BLaER1 (cell line): ENCODE data around the gene AGAP2.
"Not testable (repeated sequence)": the region's sequence is repeated elsewhere in the genome, so short reads cannot be mapped to it uniquely, and the experiment has no call there.

ENCODE experiments used
- H3K27ac ChIP-seq: shearing (Covaris generic); formaldehyde crosslinking; 2 replicates; pipeline ENCODE4 v1.8.1; 2022
- H3K27me3 ChIP-seq: shearing (Covaris generic); formaldehyde crosslinking; 2 replicates; pipeline ENCODE4 v1.8.1; 2022
- H3K36me3 ChIP-seq: shearing (Covaris generic); formaldehyde crosslinking; 2 replicates; pipeline ENCODE4 v1.8.1; 2022
- H3K4me1 ChIP-seq: shearing (Covaris generic); formaldehyde crosslinking; 2 replicates; pipeline ENCODE4 v1.8.1; 2022
- H3K4me2 ChIP-seq: shearing (Covaris generic); formaldehyde crosslinking; 2 replicates; pipeline ENCODE4 v1.8.1; 2022
- H3K4me3 ChIP-seq: shearing (Covaris generic); formaldehyde crosslinking; 2 replicates; pipeline ENCODE4 v1.8.1; 2022
- H3K9ac ChIP-seq: shearing (Covaris generic); formaldehyde crosslinking; 2 replicates; pipeline ENCODE4 v1.8.1; 2022
- H3K9me3 ChIP-seq: shearing (Covaris generic); formaldehyde crosslinking; 2 replicates; pipeline ENCODE4 v1.8.1; 2022
- H4K20me1 ChIP-seq: shearing (Covaris generic); formaldehyde crosslinking; 2 replicates; pipeline ENCODE4 v1.8.1; 2022
- Cebpa-rat ChIP-seq: shearing (Covaris generic); IDR thresholded peaks from 2 replicates; pipeline ENCODE4 v1.8.1; 2022

AGAP2 gene

GRCh38 chr12:57698414-57698813 lies 40.1 kb downstream of the AGAP2 start:
- no peak overlapping the region for H3K4me3 ChIP-seq
- no peaks in the 10 kb centered on the region for H4K20me1 ChIP-seq
- no peak for TF ChIP-seq Cebpa-rat
- H3K4me2 ChIP-seq, result no peak overlapping the region
- no peak overlapping the region for H3K9ac ChIP-seq
- peaks cover 10% of the 10 kb centered on the region for H3K4me1 ChIP-seq
- peaks cover 6% of the 10 kb centered on the region for H3K9me3 ChIP-seq
- H3K36me3 ChIP-seq, result peaks cover 73% of the 10 kb centered on the region
- H3K27ac ChIP-seq, result no peak overlapping the region
- H3K27me3 ChIP-seq, result no peaks in the 10 kb centered on the region

- no peak overlapping the region for H3K27ac ChIP-seq
- H3K36me3 ChIP-seq, result peaks cover 62% of the 10 kb centered on the region
- no peaks in the 10 kb centered on the region for H3K9me3 ChIP-seq
- TF ChIP-seq Cebpa-rat, result no peak
- no peaks in the 10 kb centered on the region for H3K27me3 ChIP-seq
- H3K4me1 ChIP-seq, result peaks cover 10% of the 10 kb centered on the region
- no peak overlapping the region for H3K4me3 ChIP-seq
- H3K9ac ChIP-seq, result no peak overlapping the region
- no peak overlapping the region for H3K4me2 ChIP-seq
- no peaks in the 10 kb centered on the region for H4K20me1 ChIP-seq
Observed at GRCh38 chr12:57697076-57697475, 41.5 kb downstream of the AGAP2 start.

- no peak overlapping the region for H3K4me2 ChIP-seq
- H3K4me3 ChIP-seq, result no peak overlapping the region
- H3K36me3 ChIP-seq, result peaks cover 51% of the 10 kb centered on the region
- no peak overlapping the region for H3K9ac ChIP-seq
- H3K27me3 ChIP-seq, result no peaks in the 10 kb centered on the region
- no peak overlapping the region for H3K27ac ChIP-seq
- TF ChIP-seq Cebpa-rat, result no peak
- H4K20me1 ChIP-seq, result no peaks in the 10 kb centered on the region
- peaks cover 10% of the 10 kb centered on the region for H3K4me1 ChIP-seq
- H3K9me3 ChIP-seq, result no peaks in the 10 kb centered on the region; the same call in 1 of the 2 replicates
Observed at GRCh38 chr12:57695770-57696432, 42.6 kb downstream of the AGAP2 start.

- Histone ChIP-seq H3K27me3 (no peaks in the 10 kb centered on the region), H3K27ac (peak overlapping the region; percentile 80)
- TF ChIP-seq Cebpa-rat, result no peak
Observed at GRCh38 chr12:57694459-57695019, 44.0 kb downstream of the AGAP2 start.

GRCh38 chr12:57693659-57694458 lies 44.7 kb downstream of the AGAP2 start, which contains the start of gene OS9:
TSS of gene OS9 (plus strand) at chr12:57694132. CDS start at chr12:57694162, 30 bp downstream.
- TF ChIP-seq Cebpa-rat, result no peak
- no peaks in the 10 kb centered on the region for H4K20me1 ChIP-seq
- H3K27ac ChIP-seq, result peak within 1 kb of the TSS; percentile 80
- H3K9me3 ChIP-seq, result no peaks in the 10 kb centered on the region; the same call in 1 of the 2 replicates
- H3K4me1 ChIP-seq, result peaks cover 10% of the 10 kb centered on the region
- H3K36me3 ChIP-seq, result peaks cover 35% of the 10 kb centered on the region
- peak within 1 kb of the TSS; percentile 87 for H3K9ac ChIP-seq
- H3K4me2 ChIP-seq, result peak within 1 kb of the TSS; percentile 85
- no peaks in the 10 kb centered on the region for H3K27me3 ChIP-seq
- H3K4me3 ChIP-seq, result peak within 1 kb of the TSS; percentile 85

More at GRCh38 chr12:57694459-57695019, 44.0 kb downstream of the AGAP2 start:
- Histone ChIP-seq H3K4me3 (peak overlapping the region; percentile 85), H3K4me1 (peaks cover 10% of the 10 kb centered on the region), H3K4me2 (peak overlapping the region; percentile 85), H3K9me3 (no peaks in the 10 kb centered on the region; the same call in 1 of the 2 replicates), H3K36me3 (peaks cover 42% of the 10 kb centered on the region), H4K20me1 (no peaks in the 10 kb centered on the region), H3K9ac (peak overlapping the region; percentile 87)

- H4K20me1 ChIP-seq, result no peaks in the 10 kb centered on the region
- no peaks in the 10 kb centered on the region for H3K27me3 ChIP-seq
- peaks cover 29% of the 10 kb centered on the region for H3K36me3 ChIP-seq
- TF ChIP-seq Cebpa-rat, result no peak
- peaks cover 10% of the 10 kb centered on the region for H3K4me1 ChIP-seq
- no peak overlapping the region for H3K9ac ChIP-seq
- no peak overlapping the region for H3K4me3 ChIP-seq
- H3K27ac ChIP-seq, result no peak overlapping the region
- peak overlapping the region; percentile 39 for H3K4me2 ChIP-seq
- no peaks in the 10 kb centered on the region; the same call in 1 of the 2 replicates for H3K9me3 ChIP-seq
Observed at GRCh38 chr12:57693317-57693658, 45.3 kb downstream of the AGAP2 start.

- Histone ChIP-seq H3K9me3 (no peaks in the 10 kb centered on the region; the same call in 1 of the 2 replicates), H4K20me1 (no peaks in the 10 kb centered on the region), H3K27me3 (no peaks in the 10 kb centered on the region), H3K36me3 (peaks cover 22% of the 10 kb centered on the region), H3K4me2 (no peak overlapping the region), H3K9ac (no peak overlapping the region), H3K27ac (no peak overlapping the region), H3K4me1 (peaks cover 10% of the 10 kb centered on the region), H3K4me3 (no peak overlapping the region)
- TF ChIP-seq Cebpa-rat, result no peak
Observed at GRCh38 chr12:57692500-57692899, 46.0 kb downstream of the AGAP2 start.

- H3K9ac ChIP-seq, result no peak overlapping the region
- H3K27me3 ChIP-seq, result no peaks in the 10 kb centered on the region
- no peaks in the 10 kb centered on the region for H3K4me1 ChIP-seq
- no peaks in the 10 kb centered on the region for H3K36me3 ChIP-seq
- TF ChIP-seq Cebpa-rat, result no peak
- no peak overlapping the region for H3K27ac ChIP-seq
- H3K4me3 ChIP-seq, result no peak overlapping the region
- H4K20me1 ChIP-seq, result no peaks in the 10 kb centered on the region
- H3K4me2 ChIP-seq, result no peak overlapping the region
- no peaks in the 10 kb centered on the region; the same call in 1 of the 2 replicates for H3K9me3 ChIP-seq
Observed at GRCh38 chr12:57688931-57689330, 49.6 kb downstream of the AGAP2 start.

GRCh38 chr12:57687862-57688261 lies 50.7 kb downstream of the AGAP2 start:
- Histone ChIP-seq H3K9me3 (no peaks in the 10 kb centered on the region; the same call in 1 of the 2 replicates), H4K20me1 (no peaks in the 10 kb centered on the region), H3K4me2 (no peak overlapping the region), H3K27me3 (no peaks in the 10 kb centered on the region), H3K27ac (no peak overlapping the region), H3K9ac (no peak overlapping the region), H3K4me3 (no peak overlapping the region), H3K36me3 (no peaks in the 10 kb centered on the region), H3K4me1 (no peaks in the 10 kb centered on the region)
- no peak for TF ChIP-seq Cebpa-rat

- no peaks in the 10 kb centered on the region for H3K36me3 ChIP-seq
Observed at GRCh38 chr12:57679697-57680096, 58.8 kb downstream of the AGAP2 start.

GRCh38 chr12:57677947-57678346 lies 60.6 kb downstream of the AGAP2 start:
- not testable (repeated sequence) for H3K36me3 ChIP-seq, H4K20me1 ChIP-seq, H3K4me3 ChIP-seq, H3K9ac ChIP-seq, H3K27ac ChIP-seq, H3K4me1 ChIP-seq, H3K4me2 ChIP-seq, H3K27me3 ChIP-seq
- H3K9me3 ChIP-seq, result peaks cover 16% of the 10 kb centered on the region

More at GRCh38 chr12:57679697-57680096, 58.8 kb downstream of the AGAP2 start:
- Histone ChIP-seq H3K4me3 (no peak overlapping the region), H3K27ac (no peak overlapping the region), H3K27me3 (no peaks in the 10 kb centered on the region), H3K9ac (no peak overlapping the region), H3K4me1 (no peaks in the 10 kb centered on the region), H3K9me3 (peaks cover 16% of the 10 kb centered on the region), H4K20me1 (no peaks in the 10 kb centered on the region), H3K4me2 (no peak overlapping the region)
- no peak for TF ChIP-seq Cebpa-rat
